Hematopoietic multipotent progenitor cell treated with erythropoietin and hydrocortisone succinate and interleukin-3 and kit ligand, for 6 days (in vitro differentiated cells): ENCODE data around the gene SLC48A1.

Experiments
- DNase-seq: peaks from one replicate; pipeline ENCODE4 v3.0.0-alpha.2; 2015

SLC48A1 gene

DNA sequence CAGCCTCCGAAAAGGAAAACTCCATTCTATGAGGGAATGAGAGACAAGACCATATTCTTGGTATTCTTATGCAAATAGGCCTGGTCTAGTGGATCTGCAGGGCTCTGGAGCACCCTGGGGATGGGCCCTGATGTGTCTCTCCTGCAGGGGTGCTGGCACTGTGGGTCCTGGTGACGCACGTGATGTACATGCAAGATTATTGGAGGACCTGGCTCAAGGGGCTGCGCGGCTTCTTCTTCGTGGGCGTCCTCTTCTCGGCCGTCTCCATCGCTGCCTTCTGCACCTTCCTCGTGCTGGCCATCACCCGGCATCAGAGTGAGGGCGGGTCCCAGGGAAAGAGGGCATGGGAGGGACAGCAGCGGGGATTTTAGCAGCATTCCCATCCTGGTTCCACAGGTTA lies 5.8 kb downstream of the SLC48A1 start:
- no peak for DNase-seq

DNA sequence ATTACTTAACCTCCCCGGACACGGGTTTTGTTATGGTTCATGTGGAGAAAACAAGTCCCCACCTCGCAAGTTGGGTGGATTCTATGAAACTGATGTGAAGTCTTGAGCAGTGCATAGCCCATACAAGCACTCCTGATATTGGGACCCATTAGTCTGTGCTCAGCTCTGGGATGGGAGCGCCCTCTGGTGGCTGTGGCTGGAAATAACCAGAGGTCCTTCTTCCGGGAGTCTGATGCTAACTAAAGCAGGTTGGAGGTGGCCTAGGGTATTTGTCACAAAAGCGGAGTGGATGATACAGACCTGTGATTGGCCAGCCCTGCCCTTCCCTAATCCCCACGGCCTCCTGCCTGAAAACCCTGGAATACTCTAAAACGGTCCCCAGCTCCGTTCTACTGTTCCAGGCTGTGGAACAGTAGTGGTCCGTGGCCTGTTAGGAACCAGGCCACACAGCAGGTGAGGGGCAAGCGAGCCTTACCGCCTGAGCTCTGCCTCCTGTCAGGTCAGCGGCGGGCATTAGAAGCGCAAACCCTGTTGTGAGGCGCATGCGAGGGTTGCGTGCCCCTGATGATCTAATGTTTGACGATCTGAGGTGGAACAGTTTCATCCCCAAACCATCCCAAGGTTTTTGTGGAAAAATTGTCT lies 6.4 kb downstream of the SLC48A1 start:
- DNase-seq, result peak; percentile 94

DNA sequence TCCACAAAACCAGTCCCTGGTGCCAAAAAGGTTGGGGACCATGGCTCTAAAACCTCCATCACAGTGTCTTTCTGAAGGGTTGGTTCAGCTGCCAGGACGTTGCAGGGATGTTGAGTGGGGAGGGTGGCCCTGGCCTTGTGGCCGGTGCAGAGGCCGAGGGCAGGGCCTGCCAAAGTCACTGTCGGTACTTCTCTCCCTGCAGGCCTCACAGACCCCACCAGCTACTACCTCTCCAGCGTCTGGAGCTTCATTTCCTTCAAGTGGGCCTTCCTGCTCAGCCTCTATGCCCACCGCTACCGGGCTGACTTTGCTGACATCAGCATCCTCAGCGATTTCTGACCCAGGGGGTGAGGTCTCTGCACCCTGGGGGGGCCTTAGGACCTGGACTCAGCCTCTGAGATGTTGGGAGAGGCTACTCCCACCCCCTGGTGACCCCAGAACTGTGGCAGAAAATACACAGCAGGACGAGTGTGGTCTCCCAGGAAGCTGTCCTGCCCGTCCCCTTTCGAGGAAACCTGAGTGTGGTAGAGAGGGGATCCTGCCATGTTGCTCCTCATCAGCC lies 7.0 kb downstream of the SLC48A1 start:
- DNase-seq, result no peak

DNA sequence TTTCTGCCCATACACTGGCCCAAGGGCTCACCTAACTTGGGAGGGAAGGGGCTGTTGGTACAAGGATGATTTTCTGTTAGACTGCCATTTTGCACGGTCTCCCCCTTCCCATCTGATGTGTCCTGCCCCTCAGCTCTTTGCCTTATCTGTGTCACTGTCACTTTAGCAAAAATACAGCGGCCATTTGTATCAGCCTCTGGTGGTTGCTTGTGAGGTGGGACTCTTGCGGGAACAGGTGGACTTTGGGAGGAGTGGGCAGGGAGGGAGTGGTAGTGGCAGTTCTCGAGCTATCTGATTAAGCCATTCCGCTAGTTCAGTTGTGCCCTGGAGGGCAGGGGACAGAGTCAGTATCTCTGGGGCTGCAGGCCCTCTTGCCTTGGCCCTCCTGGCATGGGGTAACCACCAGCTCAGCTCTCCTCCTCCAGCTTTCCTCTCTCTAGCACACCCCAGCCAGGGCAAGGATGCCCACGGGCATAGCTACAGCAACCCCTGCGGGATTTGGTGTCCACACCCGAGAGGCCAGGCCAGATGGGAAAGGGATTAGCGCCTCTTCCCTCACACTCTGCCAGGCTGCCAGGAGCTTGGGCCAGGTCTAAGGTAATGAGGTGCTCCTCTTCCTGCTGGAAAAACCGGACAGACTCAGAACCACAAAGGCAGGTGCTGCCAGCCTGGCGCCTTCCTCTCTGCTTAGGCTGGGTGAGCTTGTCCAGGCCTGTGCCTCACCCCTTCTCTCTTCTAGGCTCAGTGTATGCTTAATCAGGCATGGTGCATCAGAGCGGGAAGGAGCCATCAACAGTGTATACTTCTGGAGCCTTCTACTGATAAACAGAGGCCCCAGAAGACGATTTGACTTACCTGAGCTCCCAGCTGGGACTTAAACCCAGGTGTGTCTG lies 8.7 kb downstream of the SLC48A1 start:
- DNase-seq, result peak; percentile 58

DNA sequence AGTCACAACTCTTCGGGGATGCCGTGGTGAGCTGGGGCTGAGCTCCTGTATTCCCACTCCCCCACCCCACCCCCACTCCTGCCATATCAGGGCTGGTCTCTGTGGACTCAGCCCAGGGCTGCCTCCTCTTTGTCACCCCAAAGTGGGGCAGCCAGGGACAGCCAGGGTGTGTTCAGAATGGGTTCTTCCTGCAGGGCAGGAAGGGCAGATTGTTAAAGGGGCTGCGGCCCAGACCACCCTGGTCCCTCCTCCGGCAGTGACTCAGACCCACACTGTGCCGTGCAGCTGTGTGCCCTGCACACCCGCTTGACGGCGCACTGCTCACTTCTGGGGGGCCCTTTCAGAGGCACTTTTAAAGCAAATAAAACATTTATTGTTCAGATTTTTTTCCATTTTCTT lies 9.3 kb downstream of the SLC48A1 start:
- peak; percentile 50 for DNase-seq

DNA sequence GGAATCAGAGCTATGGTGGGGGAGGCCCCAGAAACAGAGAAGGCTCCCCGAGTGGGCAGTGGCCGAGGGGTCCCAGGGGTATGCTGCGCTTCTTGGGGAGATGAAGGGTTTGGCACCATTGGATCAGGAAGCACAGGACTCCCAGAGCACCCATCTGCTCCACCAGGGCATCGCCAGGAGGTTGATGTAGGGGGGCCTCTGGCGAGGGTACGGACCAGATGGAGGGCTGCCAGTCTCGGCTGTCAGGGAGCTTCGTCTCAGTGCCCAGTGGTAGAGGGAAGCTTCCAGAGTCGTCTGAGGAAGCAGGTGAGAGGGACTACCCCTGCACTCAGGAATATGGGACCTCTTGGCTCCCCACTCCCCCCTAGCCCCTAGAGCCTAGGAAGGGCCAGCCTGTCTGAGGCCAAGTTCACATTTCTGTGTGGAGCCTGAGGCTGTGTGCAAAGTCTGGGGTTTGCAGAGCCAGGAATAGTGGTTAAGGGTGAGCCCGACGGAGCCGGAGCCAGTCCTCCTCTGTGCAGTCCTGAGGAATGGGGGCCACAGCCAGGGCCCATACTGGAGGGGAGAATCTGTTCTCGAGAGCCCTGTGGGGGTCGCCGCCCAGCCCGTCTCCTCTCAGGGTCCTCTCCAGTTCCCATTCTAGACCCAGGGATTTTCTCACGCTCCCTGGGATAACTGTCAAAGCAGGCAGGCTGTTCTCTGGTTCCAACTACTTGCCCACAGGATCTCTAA lies 10.2 kb downstream of the SLC48A1 start:
- DNase-seq, result no peak

DNA sequence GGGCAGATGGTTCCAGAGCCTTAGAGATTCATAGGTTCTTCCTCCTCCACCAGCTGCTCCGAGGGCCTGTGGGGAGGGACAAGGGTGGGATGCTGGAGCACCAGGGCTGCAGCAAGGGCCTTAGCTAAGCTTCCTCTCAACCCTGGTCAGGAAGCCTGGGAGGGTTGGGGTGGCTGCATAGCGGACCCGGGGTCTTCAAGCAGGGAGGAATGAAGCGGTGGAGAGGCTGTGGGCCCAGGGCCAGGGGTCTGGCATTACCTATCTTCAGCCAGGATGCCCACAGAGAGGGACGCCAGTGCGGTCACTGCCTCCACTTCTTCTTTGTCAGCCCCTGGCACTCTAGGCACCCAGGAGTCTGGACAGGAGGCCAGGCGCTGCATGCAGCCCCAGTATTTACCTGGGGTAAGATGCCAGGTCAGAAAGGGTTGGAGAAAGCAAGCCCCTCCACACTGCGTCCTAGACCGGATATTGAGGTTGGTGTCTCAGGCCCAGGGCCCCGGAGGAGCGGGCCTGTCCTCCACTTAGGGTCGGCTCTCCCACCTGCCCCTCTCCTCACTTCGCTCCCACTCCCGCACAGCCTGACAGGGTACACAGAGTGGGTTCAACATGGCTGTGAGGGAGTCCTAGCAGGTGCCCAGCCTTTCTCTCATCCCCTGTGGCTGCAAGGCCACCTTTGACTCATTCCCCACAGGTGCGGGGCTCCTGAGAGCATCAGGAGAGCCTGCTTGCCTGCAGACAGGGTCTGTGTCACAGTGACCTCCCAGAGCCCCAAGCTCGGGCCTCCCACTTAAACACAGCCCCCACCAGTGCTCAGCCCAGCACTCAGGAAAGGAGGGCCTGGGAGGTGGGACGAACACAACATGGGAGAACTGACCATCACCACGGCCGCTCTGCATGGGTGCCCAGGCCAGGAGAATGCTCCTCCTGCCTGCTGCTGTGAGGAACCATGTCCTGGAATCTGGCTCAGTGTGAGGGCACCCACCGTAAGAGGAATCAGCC lies 11.1 kb downstream of the SLC48A1 start:
- DNase-seq, result no peak

DNA sequence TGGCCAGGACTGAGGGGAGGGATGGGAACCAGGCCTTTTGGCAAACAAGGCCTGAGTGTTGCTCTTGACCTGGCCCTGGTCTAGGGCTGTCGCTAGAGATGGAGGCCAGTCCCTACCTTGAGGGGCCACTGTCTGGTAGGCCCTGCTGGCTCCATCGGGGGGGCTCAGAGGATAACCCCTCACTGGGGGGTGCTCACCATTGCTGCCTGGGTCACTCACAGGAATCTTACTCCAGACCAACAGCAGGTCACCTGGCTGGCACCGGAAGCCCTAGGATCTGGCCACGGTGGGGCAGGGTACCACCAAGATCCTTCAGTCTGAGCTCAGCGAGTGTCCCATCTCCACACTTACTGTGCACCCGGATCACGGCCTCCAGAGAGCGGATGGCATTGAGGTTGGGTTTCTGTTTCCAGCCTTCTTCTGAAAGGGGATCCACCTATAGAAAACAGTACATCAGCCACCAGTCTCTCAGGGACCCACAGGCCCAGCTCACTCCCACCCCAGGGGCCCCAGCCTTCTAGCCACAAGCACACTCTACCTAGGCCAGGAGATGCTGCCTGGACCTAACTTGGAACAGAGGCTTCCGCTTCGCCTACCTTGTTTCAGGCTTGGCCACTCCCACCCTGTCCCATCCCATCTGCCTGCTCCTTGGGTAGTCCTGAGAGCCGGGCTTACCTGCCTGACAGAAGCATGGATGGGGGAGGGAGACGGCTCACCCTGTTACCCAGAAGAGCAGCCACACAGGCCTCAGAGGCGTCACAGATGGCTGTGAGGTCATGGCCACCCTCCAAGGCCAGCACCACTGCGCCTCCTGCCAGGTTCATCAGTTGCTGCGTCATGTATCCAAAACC lies 12.2 kb downstream of the SLC48A1 start:
- DNase-seq, result no peak

DNA sequence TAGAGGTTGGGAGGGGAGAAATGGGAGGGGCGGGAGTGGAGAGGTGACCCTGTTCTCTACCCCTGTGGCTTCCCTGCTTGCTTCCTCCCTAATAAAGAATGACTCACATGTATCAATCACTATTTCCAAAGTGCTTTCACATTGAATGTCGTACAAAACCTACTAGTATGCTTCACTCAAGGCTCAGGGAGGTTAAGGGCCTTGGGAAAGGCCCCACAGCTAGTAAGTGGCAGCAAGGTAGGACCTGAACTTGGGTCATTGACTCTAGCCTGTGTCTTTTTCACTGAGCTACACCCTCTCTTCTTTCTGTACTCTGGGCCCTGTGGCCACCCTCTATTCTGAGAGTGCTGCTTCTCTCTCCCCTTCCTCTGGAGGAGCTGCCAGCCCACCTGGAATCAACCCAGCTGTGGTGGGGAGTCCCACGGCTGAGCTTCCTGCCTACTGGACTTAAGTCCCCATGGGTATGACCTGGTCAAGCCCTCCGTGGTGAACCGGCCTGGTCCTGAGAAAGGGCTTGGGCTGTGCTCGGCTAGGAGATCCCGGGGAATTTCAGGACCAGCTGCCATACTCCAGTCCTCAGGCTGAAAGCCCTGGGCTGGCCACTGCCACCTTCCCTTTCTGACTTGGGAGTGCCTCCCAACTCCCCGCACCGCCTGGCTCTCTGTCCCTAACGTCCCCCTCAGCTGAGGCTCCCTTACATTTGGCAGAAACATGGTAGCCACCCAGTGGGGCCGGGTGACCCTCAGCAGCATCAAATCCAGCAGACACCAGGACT lies 13.0 kb downstream of the SLC48A1 start:
- no peak for DNase-seq

DNA sequence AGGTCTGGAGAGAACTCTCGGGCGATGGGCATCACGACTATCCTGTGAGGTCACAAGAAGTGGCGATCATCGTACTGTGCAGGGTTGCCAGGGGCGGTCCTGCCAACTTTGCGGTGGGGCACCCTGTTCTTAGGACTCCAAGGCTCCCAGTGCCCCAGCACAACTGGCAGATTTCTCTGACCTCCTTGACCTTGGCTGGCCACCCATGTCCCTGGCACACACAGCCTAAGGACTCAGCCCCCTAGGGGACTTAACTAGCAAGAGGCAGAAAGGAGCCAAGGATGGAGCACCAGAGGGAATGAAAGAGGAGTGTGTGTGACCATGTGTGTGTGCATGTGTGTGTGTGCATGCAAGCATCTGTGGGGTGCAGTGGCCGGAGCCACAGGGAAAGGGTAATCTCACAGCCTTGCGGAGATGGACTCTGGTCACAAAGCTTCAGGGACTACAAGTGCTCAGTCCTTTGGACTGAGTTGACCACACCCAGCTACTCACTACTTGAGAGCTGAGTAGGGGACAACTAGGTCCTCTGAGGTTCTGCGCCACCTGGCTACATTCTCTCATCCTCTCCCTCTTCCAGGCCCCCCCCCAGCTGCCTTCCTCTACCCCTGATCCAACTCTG lies 13.7 kb downstream of the SLC48A1 start:
- no peak for DNase-seq

DNA sequence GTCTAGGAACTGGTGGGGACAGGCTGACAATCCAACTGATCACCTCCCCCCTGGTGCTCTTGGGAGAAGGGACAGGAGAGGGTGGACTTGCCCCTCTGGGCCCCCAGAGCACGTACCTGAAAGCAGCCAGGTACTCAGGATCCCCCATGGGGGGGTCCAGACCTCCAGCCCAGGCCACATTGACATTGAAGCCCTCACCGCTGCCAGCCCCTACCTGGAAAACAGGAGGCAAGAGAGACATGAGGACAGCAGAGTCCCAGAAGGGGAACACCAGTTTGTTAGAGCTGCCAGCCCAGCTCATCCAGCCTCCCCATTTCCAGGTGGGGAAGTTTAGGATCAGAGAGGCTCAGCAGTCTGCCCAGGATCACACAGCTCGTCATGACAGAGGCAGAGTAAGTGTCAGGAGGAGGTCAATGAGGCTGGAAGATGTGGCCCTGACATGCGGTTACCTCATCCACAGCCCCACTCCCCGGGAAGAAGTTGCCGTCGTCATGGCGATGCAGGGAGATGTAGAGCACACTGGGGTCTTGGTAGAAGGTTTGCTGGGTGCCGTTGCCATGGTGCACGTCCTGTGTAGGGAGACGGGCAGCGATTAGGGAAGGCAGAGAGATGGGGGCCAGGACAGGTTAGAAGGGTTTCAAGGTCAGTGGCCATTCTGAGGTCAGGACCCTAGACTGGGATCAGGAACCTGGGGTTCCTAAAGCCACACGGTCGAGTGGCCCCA lies 14.7 kb downstream of the SLC48A1 start:
- DNase-seq, result no peak

DNA sequence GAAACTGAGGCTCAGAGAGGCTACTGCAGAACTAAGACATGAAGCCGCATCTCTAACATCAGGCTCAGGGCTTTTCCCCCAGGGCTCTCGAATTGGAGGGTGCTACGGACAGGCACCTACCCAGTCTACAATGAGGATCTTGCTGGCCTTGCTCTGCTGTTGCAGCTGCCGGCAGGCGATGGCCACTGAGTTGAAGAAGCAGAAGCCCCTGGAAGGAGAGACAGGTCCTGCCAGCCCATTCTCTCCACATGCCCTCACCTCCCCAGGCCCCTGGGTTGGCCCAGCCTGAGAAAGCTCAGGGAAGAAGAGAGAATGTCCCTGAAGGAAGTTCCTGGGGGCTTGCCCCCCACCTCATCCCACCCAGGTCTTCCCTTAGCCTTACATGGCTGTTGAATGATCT lies 16.1 kb downstream of the SLC48A1 start:
- DNase-seq, result no peak

DNA sequence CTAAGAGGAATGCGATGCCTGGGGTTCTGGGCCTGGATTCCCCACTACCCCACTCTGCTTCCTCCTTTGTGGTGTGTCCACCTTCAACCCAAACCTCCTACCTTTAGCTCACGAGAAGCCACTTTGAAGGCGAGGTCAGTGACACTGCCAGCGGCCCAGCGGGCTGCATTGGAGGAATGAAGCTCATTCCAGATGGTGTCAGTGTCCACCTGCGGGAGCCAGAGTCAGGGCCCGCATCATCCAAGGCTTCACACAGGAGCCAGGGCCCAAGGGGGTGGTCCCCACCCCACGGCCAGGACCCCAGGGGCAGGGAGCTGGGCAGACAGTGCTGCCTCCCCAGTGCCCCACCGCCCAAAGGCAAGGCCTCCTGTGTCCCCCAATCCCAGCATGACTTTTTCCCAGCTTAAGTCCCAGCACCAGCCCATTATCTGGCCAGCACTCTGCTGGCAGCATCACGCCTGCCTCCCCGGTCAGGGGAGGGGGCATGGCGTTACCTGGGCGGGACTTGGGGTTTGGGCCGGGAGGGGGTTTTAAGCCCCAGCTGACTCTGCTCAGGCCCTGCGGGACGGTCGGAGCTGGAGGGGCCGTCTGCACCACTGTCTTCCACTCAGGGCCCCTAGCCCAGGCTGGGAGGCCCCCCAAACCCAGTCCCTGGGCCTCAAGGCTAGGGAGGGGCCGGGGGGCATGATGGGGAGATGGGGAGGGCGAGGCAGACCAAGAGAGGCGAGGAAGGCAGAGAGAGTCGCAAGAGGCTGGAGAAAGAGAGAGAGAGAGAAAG lies 16.9 kb downstream of the SLC48A1 start:
- no peak for DNase-seq

DNA sequence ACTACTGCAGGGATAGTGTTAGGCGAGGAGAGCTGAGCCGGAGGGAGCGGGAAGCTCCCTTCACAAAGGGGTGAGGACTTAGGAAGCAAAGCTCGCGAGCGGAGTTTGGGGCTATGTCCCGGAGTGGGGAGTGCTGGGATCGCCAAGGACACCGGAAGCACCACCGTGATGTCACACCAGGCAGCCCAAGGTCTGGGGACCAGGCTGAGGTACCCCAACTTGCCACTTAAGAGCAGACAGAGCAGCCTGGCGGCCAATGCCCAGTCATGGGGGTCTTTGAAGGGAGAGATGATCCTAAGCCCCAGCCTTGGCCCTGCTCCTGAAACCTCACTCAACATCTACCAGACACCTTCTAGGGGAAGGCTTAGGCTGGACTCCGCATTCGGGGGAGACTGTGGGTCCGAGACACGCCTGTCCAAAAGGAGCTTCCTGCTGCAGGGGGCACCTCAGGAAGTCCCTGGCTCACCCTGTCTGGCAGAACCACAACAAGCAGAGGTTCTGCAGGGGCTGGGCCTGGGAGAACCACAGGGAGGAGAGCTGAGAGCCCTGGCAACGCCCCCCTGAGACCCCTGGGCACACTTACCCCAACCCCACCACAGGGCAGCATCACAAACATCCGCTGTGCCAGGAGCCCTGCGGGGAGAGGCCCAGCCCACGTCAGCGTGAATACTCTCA lies 17.8 kb downstream of the SLC48A1 start:
- no peak for DNase-seq

DNA sequence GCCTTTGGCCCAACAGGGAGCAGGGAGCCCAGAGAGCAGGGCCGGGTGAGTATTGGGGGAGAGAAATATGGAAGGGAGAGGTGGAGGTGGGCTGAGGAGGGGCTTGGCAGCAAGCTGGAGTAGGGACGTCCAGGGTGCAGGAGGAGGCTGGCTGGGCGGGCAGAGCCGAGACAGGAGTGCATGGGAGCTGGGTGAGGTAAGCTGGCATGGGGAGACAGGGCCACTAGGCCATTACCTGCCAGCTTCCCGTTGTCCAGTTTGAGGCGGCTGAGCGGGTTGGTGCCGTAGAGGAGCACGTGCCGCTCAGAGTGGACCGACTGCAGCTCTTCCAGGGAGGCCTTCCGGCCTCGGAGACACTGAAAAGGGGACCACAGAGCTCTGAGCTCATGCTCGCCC lies 18.3 kb downstream of the SLC48A1 start:
- no peak for DNase-seq

DNA sequence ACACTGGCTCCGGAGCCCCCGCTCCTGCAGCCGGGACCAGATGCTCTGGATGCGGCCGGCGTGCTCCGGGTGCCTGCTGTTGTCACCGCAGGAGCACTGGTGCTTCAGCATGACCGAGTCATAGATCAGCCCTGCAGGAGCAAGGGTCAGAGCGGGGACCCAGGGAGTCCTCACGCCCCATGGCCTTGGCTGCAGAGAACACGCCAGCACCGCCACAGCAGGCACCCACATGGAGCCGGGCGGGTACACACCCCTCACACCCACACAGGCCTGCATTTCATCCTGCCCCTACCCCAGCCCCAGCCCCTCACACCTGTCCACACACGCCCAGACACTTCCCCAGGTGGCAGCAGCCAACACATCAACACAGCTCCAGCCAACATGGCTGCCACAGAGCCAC lies 18.8 kb downstream of the SLC48A1 start:
- no peak for DNase-seq

DNA sequence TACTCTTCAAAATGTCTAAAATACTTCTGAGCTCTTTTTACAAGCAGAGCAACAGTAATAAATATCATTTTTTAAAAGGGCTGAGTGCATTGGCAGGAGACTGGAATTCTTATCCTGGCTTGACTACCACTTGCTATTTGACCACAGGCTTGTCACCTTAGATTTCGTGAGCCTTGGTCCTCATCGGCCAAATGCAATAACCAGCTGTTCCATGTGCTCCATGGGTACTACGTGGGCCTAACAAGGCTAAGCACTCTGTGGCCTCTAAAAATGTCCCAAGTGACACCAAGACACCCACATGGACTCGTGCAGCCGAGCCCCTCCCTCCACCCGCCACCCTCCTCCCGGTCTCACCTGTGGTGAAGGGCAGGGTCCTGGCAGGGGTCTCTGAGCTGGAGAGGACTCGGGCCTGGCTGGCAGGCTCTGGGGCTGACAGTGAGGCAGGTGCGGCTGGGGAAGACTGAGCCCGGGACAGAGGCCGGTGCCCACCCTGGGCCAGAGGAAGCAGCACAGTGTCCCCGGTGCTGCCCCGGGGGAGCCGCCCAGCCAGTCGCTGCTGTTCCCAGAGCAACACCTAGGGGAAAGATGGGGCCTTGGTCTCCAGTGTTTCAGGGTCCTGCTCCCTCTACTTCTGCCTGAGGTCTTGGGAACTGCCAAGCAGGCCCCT lies 20.1 kb downstream of the SLC48A1 start:
- no peak for DNase-seq
